ENCODE data around the gene ZNF668. TPM values are rescaled to one million over a fixed set of nuclear protein-coding genes. Genes with fewer than 3 reads are reported as not detected.

Gene ZNF668
- total and polyA plus RNA-seq, 3 experiments from 2014 or later, result 8.7 to 20.5 (median 15.9) TPM

GRCh38 chr16:31033709-31034492 lies 40.1 kb downstream of the ZNF668 start:
- H3K27me3 ChIP-seq (ENCODE audit: insufficient read depth, low read length, poor library complexity, severe bottlenecking), result no peaks in the 10 kb centered on the region
- ChIA-PET CTCF (interaction anchor here (1.2 to 1.3 kb wide), 3 partner anchors 37 to 109 kb away, joined by 3 read pairs; no protein-coding TSS in a partner anchor), POLR2A (interaction anchor here (1.2 to 3.6 kb wide), 4 partner anchors 12 to 108 kb away, joined by 3 to 18 read pairs (median 5); partner anchors contain the start of genes KAT8, ZNF646 and ZNF668)
- H3K36me3 ChIP-seq (ENCODE audit: insufficient read depth, low read length), result peaks cover 8% of the 10 kb centered on the region
- no peaks in the 10 kb centered on the region for H3K9me3 ChIP-seq (ENCODE audit: low read length)
- H3K4me1 Mint-ChIP-seq, result peaks cover 17 to 40% (median 27%) of the 10 kb centered on the region in 3 donors
- H3K27ac Mint-ChIP-seq, result peak overlapping the region; percentile 91 to 99 (median 98)
- H3K4me3 ChIP-seq (ENCODE audit: low read length), result peak overlapping the region; percentile 98
- peaks cover 0 to 50% (median 10%) of the 10 kb centered on the region in 3 donors for H3K36me3 Mint-ChIP-seq
- H3K9me3 Mint-ChIP-seq, result peaks cover 0 to 4% (median 0%) of the 10 kb centered on the region in 5 donors
- H3K27ac ChIP-seq (ENCODE audit: low read depth, low read length), result peak overlapping the region; percentile 78
- peak overlapping the region; percentile 91 to 100 (median 96) for H3K4me3 Mint-ChIP-seq
- DNase-seq, result peak; percentile 79 to 89 (median 82)
- H3K4me1 ChIP-seq (ENCODE audit: insufficient read depth, low read length), result peaks cover 19% of the 10 kb centered on the region
- H3K27me3 Mint-ChIP-seq, result peaks cover 0 to 1% of the 10 kb centered on the region in 2 donors

- peak within 1 kb of the TSS; percentile 94 for H3K27ac ChIP-seq (ENCODE audit: low read depth, low read length)
- Mint-ChIP-seq H3K27ac (peak within 1 kb of the TSS; percentile 91 to 99 (median 98)), H3K4me3 (peak within 1 kb of the TSS; percentile 91 to 100 (median 96)), H3K9me3 (peaks cover 0 to 4% (median 0%) of the 10 kb centered on the region in 5 donors), H3K36me3 (peaks cover 0 to 42% (median 5%) of the 10 kb centered on the region in 3 donors), H3K4me1 (peaks cover 17 to 40% (median 27%) of the 10 kb centered on the region in 3 donors), H3K27me3 (no peaks in the 10 kb centered on the region)
- H3K36me3 ChIP-seq (ENCODE audit: insufficient read depth, low read length), result peaks cover 7% of the 10 kb centered on the region
- peaks cover 19% of the 10 kb centered on the region for H3K4me1 ChIP-seq (ENCODE audit: insufficient read depth, low read length)
- CTCF ChIA-PET, result interaction anchor here (1.2 kb wide), 1 partner anchor 83 kb away, joined by 3 read pairs; no protein-coding TSS in a partner anchor
- peak; percentile 97 to 99 (median 98) for DNase-seq
- no peaks in the 10 kb centered on the region for H3K9me3 ChIP-seq (ENCODE audit: low read length)
- no peaks in the 10 kb centered on the region for H3K27me3 ChIP-seq (ENCODE audit: insufficient read depth, low read length, poor library complexity, severe bottlenecking)
- POLR2A ChIA-PET, result interaction anchor here (0.5 to 3.6 kb wide), 5 partner anchors 13 to 109 kb away, joined by 3 to 18 read pairs (median 3); partner anchors contain the start of genes KAT8, ZNF646 and ZNF668
- H3K4me3 ChIP-seq (ENCODE audit: low read length), result peak within 1 kb of the TSS; percentile 98
Measured at GRCh38 chr16:31032736-31033708, 41.0 kb downstream of the ZNF668 start, which contains the start of gene STX4. Gene STX4, plus strand, starts transcription at chr16:31033558. Its CDS starts 248 bp downstream, at chr16:31033806.

GRCh38 chr16:31031276-31031675 lies 42.8 kb downstream of the ZNF668 start:
- Histone ChIP-seq H3K27me3 (ENCODE audit: insufficient read depth, low read length, poor library complexity, severe bottlenecking) (no peaks in the 10 kb centered on the region), H3K9me3 (ENCODE audit: low read length) (no peaks in the 10 kb centered on the region), H3K4me1 (ENCODE audit: insufficient read depth, low read length) (peaks cover 19% of the 10 kb centered on the region), H3K36me3 (ENCODE audit: insufficient read depth, low read length) (peaks cover 4% of the 10 kb centered on the region), H3K27ac (ENCODE audit: low read depth, low read length) (no peak overlapping the region), H3K4me3 (ENCODE audit: low read length) (no peak overlapping the region)
- DNase-seq, result no peak
- Mint-ChIP-seq H3K27me3 (no peaks in the 10 kb centered on the region), H3K4me1 (peaks cover 16 to 35% (median 21%) of the 10 kb centered on the region in 3 donors), H3K36me3 (peaks cover 0 to 33% (median 2%) of the 10 kb centered on the region in 3 donors), H3K27ac (peak overlapping the region in 4 of 8 donors; percentile 91 to 99 (median 98)), H3K4me3 (peak overlapping the region in 2 of 7 donors; percentile 96 to 100), H3K9me3 (peaks cover 0 to 4% (median 0%) of the 10 kb centered on the region in 5 donors)
- POLR2A ChIA-PET, result interaction anchor here (0.9 kb wide), 1 partner anchor 34 kb away, joined by 3 read pairs; no protein-coding TSS in a partner anchor
- CTCF ChIA-PET, result no interaction called here

GRCh38 chr16:31029272-31029671 lies 44.8 kb downstream of the ZNF668 start:
- Mint-ChIP-seq H3K27me3 (no peaks in the 10 kb centered on the region), H3K4me1 (peaks cover 10 to 22% (median 16%) of the 10 kb centered on the region in 3 donors), H3K9me3 (peaks cover 0 to 4% (median 0%) of the 10 kb centered on the region in 5 donors), H3K36me3 (peaks cover 0 to 15% (median 1%) of the 10 kb centered on the region in 3 donors), H3K4me3 (no peak overlapping the region), H3K27ac (peak overlapping the region in 1 of 8 donors; percentile 33)
- ChIA-PET POLR2A (no interaction called here), CTCF (no interaction called here)
- H3K27ac ChIP-seq (ENCODE audit: low read depth, low read length), result no peak overlapping the region
- no peaks in the 10 kb centered on the region for H3K9me3 ChIP-seq (ENCODE audit: low read length)
- H3K4me3 ChIP-seq (ENCODE audit: low read length), result no peak overlapping the region
- H3K36me3 ChIP-seq (ENCODE audit: insufficient read depth, low read length), result no peaks in the 10 kb centered on the region
- H3K27me3 ChIP-seq (ENCODE audit: insufficient read depth, low read length, poor library complexity, severe bottlenecking), result no peaks in the 10 kb centered on the region
- H3K4me1 ChIP-seq (ENCODE audit: insufficient read depth, low read length), result peaks cover 13% of the 10 kb centered on the region
- DNase-seq, result no peak

GRCh38 chr16:31025339-31025738 lies 48.7 kb downstream of the ZNF668 start:
- H3K27me3 ChIP-seq (ENCODE audit: insufficient read depth, low read length, poor library complexity, severe bottlenecking), result no peaks in the 10 kb centered on the region
- H3K36me3 ChIP-seq (ENCODE audit: insufficient read depth, low read length), result no peaks in the 10 kb centered on the region
- ChIA-PET CTCF (no interaction called here), POLR2A (no interaction called here)
- no peak for DNase-seq
- no peak overlapping the region for H3K4me3 ChIP-seq (ENCODE audit: low read length)
- H3K4me3 Mint-ChIP-seq, result no peak overlapping the region
- no peaks in the 10 kb centered on the region for H3K4me1 ChIP-seq (ENCODE audit: insufficient read depth, low read length)
- no peaks in the 10 kb centered on the region for H3K4me1 Mint-ChIP-seq
- no peak overlapping the region for H3K27ac ChIP-seq (ENCODE audit: low read depth, low read length)
- H3K27ac Mint-ChIP-seq, result peak overlapping the region in 1 of 8 donors; percentile 45
- no peaks in the 10 kb centered on the region for H3K27me3 Mint-ChIP-seq
- no peaks in the 10 kb centered on the region for H3K9me3 ChIP-seq (ENCODE audit: low read length)
- no peaks in the 10 kb centered on the region for H3K36me3 Mint-ChIP-seq
- H3K9me3 Mint-ChIP-seq, result no peaks in the 10 kb centered on the region

- CTCF ChIA-PET, result interaction anchor here (0.6 kb wide), 1 partner anchor 299 kb away, joined by 3 read pairs; no protein-coding TSS in a partner anchor
- H3K27me3 Mint-ChIP-seq, result no peaks in the 10 kb centered on the region
- H3K4me3 Mint-ChIP-seq, result no peak overlapping the region
Measured at GRCh38 chr16:31023627-31024226, 50.3 kb downstream of the ZNF668 start.

GRCh38 chr16:31023252-31023602 lies 50.8 kb downstream of the ZNF668 start:
- H3K36me3 ChIP-seq (ENCODE audit: insufficient read depth, low read length), result no peaks in the 10 kb centered on the region
- Mint-ChIP-seq H3K4me1 (no peaks in the 10 kb centered on the region), H3K27ac (no peak overlapping the region), H3K27me3 (peaks cover 0 to 1% of the 10 kb centered on the region in 2 donors), H3K4me3 (no peak overlapping the region), H3K9me3 (no peaks in the 10 kb centered on the region), H3K36me3 (no peaks in the 10 kb centered on the region)
- H3K4me3 ChIP-seq (ENCODE audit: low read length), result no peak overlapping the region
- ChIA-PET POLR2A (no interaction called here), CTCF (interaction anchor here (0.6 kb wide), 1 partner anchor 300 kb away, joined by 3 read pairs; no protein-coding TSS in a partner anchor)
- H3K9me3 ChIP-seq (ENCODE audit: low read length), result no peaks in the 10 kb centered on the region
- no peak overlapping the region for H3K27ac ChIP-seq (ENCODE audit: low read depth, low read length)
- no peak for DNase-seq
- H3K4me1 ChIP-seq (ENCODE audit: insufficient read depth, low read length), result no peaks in the 10 kb centered on the region
- no peaks in the 10 kb centered on the region for H3K27me3 ChIP-seq (ENCODE audit: insufficient read depth, low read length, poor library complexity, severe bottlenecking)

More at GRCh38 chr16:31023627-31024226, 50.3 kb downstream of the ZNF668 start:
- Histone ChIP-seq H3K4me1 (ENCODE audit: insufficient read depth, low read length) (no peaks in the 10 kb centered on the region), H3K36me3 (ENCODE audit: insufficient read depth, low read length) (no peaks in the 10 kb centered on the region), H3K27ac (ENCODE audit: low read depth, low read length) (no peak overlapping the region), H3K9me3 (ENCODE audit: low read length) (no peaks in the 10 kb centered on the region), H3K4me3 (ENCODE audit: low read length) (no peak overlapping the region), H3K27me3 (ENCODE audit: insufficient read depth, low read length, poor library complexity, severe bottlenecking) (no peaks in the 10 kb centered on the region)
- DNase-seq, result no peak
- H3K4me1 Mint-ChIP-seq, result no peaks in the 10 kb centered on the region
- H3K9me3 Mint-ChIP-seq, result no peaks in the 10 kb centered on the region
- POLR2A ChIA-PET, result no interaction called here
- H3K27ac Mint-ChIP-seq, result peak overlapping the region in 1 of 8 donors; percentile 24
- H3K36me3 Mint-ChIP-seq, result no peaks in the 10 kb centered on the region

Measured in CD8-positive, alpha-beta memory T cell (primary cell).